T47D (cell line): ENCODE measurements around the gene CROCC2.
A peak's percentile ranks its signal among the peaks of the same experiment; 100 is the strongest.

Source experiments
- DNase-seq, 2 experiments: peaks; one replicate each; pipeline versions ENCODE4 v3.0.0 to v3.0.0-alpha.2; 2011 to 2012; ENCODE audit warnings: low read depth in 1 of 2, low spot score in 1 of 2
- JUND ChIP-seq: IDR thresholded peaks from 2 replicates; pipeline ENCODE4 v1.6.1; 2012; ENCODE audit warnings: low read depth
- in situ Hi-C: cut with HindIII; loops from 2 replicates; pipeline ENCODE4 v1.10.0; 2016; ENCODE audit warnings: low sequenced_read_pairs, low pct_unique_long_range_greater_than_20kb

Gene CROCC2

GRCh38 chr2:240997856-240998705 lies 91.9 kb downstream of the CROCC2 start, which contains the start of gene SNED1:
Gene SNED1 (plus strand): TSS chr2:240998618. CDS start chr2:240998838, 220 bp downstream.
- DNase-seq, result peak; percentile 58 to 85
- in situ Hi-C loops, result no loop called here
- no peak for TF ChIP-seq JUND

- no peak for TF ChIP-seq JUND
- in situ Hi-C loops, result no loop called here
- no peak for DNase-seq
Measured at GRCh38 chr2:240998706-240998994, 92.5 kb downstream of the CROCC2 start.

GRCh38 chr2:240998995-240999791 lies 93.1 kb downstream of the CROCC2 start:
- DNase-seq, result no peak
- in situ Hi-C loops, result no loop called here
- TF ChIP-seq JUND, result no peak

GRCh38 chr2:240999873-241000541 lies 93.9 kb downstream of the CROCC2 start:
- in situ Hi-C loops, result no loop called here
- TF ChIP-seq JUND, result no peak
- DNase-seq, result no peak

- peak in 1 of 2 experiments; percentile 53 for DNase-seq
- in situ Hi-C loops, result no loop called here
- TF ChIP-seq JUND, result no peak
Measured at GRCh38 chr2:241000831-241001321, 94.7 kb downstream of the CROCC2 start.

- TF ChIP-seq JUND, result no peak
- in situ Hi-C loops, result no loop called here
- DNase-seq, result peak in 1 of 2 experiments; percentile 39
Measured at GRCh38 chr2:241001413-241002274, 95.5 kb downstream of the CROCC2 start.

GRCh38 chr2:241002275-241003046 lies 96.3 kb downstream of the CROCC2 start:
- no peak for TF ChIP-seq JUND
- in situ Hi-C loops, result no loop called here
- DNase-seq, result no peak

GRCh38 chr2:241003047-241003360 lies 96.9 kb downstream of the CROCC2 start:
- TF ChIP-seq JUND, result no peak
- in situ Hi-C loops, result no loop called here
- no peak for DNase-seq

- TF ChIP-seq JUND, result no peak
- in situ Hi-C loops, result no loop called here
- DNase-seq, result no peak
Measured at GRCh38 chr2:241003369-241003768, 97.2 kb downstream of the CROCC2 start.

GRCh38 chr2:241003830-241004564 lies 97.9 kb downstream of the CROCC2 start:
- no peak for TF ChIP-seq JUND
- DNase-seq, result no peak
- in situ Hi-C loops, result no loop called here

- no peak for DNase-seq
- no peak for TF ChIP-seq JUND
- in situ Hi-C loops, result no loop called here
Measured at GRCh38 chr2:241005569-241005968, 99.4 kb downstream of the CROCC2 start.
